Gastroesophageal sphincter (tissue), 4 donors: ENCODE results near the gene BTBD2. TPM values are rescaled to one million over a fixed set of nuclear protein-coding genes. Genes with fewer than 3 reads are reported as not detected.

Experiments used
- ATAC-seq: fragments of 150-250 bp; one replicate; pipeline ENCODE4 v1.9.1; 2016; ENCODE audit warnings: mild to moderate bottlenecking, moderate library complexity
- H3K27ac ChIP-seq, 4 donors: fragments of 200-600 bp; sonication (generic) in 3 of 4; 1 replicate in 3 of 4; 2 replicates in 1 of 4; pipeline ENCODE4 v1.5.1; 2016 to 2019
- H3K27me3 ChIP-seq: fragments of 200-600 bp; sonication (generic); one replicate; pipeline ENCODE4 v1.5.1; 2019
- H3K36me3 ChIP-seq, 2 donors: fragments of 200-600 bp; sonication (generic); one replicate each; pipeline ENCODE4 v1.5.1; 2019; ENCODE audit warnings: control low read depth in 1 of 2
- H3K4me1 ChIP-seq, 3 donors: fragments of 200-600 bp; sonication (generic); 1 replicate in 2 of 3; 2 replicates in 1 of 3; pipeline ENCODE4 v1.5.1; 2016 to 2019; ENCODE audit warnings: control low read depth in 2 of 3
- H3K4me3 ChIP-seq, 2 donors: fragments of 200-600 bp; sonication (generic); one replicate each; pipeline ENCODE4 v1.5.1; 2019; ENCODE audit warnings: mild to moderate bottlenecking in 1 of 2, moderate library complexity in 1 of 2
- H3K9me3 ChIP-seq, 3 donors: fragments of 200-600 bp; sonication (generic); one replicate each; pipeline ENCODE4 v1.5.1; 2017 to 2019; ENCODE audit warnings: control low read depth in 2 of 3
- EP300 ChIP-seq: sonication (generic); formaldehyde crosslinking; IDR thresholded peaks from one replicate; pipeline ENCODE4 v1.6.1; 2017; ENCODE audit warnings: antibody characterized with exemption, mild to moderate bottlenecking
- POLR2A ChIP-seq, 2 donors: fragments of 450-650 bp; IDR thresholded peaks; one replicate each; pipeline ENCODE4 v1.6.1; 2017; ENCODE audit warnings: antibody characterized with exemption in 2 of 2, mild to moderate bottlenecking in 2 of 2, moderate library complexity in 1 of 2
- POLR2AphosphoS5 ChIP-seq: sonication (generic); formaldehyde crosslinking; IDR thresholded peaks from one replicate; pipeline ENCODE4 v1.6.1; 2017; ENCODE audit warnings: antibody characterized with exemption
- WGBS, 2 donors: methylation state at CpG; one replicate each; pipeline ENCODE4 v1.1.5; 2018; ENCODE audit warnings: low coverage in 1 of 2; 5-methylcytosine and 5-hydroxymethylcytosine counted together
- total RNA-seq, 4 donors: library from RNA; depleted of rRNA; stranded (reverse); fragments of >200 nt; gene quantifications; one replicate each; pipeline ENCODE4 v1.1.0, GENCODE V29; 2016
- TF ChIP-seq, protein P1 (sequence below), 4 experiments: fragments of 200-600 bp in 2 of 4; fragments of 450-650 bp in 2 of 4; sonication (generic) in 1 of 4; IDR thresholded peaks; one replicate each; pipeline ENCODE4 v1.5.1; 2017 to 2019; ENCODE audit warnings: antibody characterized with exemption in 4 of 4, mild to moderate bottlenecking in 2 of 4, moderate library complexity in 2 of 4

The BTBD2 gene
- total RNA-seq, 4 donors from 2014 or later = 44.0 to 125 (median 59.9) TPM

DNA sequence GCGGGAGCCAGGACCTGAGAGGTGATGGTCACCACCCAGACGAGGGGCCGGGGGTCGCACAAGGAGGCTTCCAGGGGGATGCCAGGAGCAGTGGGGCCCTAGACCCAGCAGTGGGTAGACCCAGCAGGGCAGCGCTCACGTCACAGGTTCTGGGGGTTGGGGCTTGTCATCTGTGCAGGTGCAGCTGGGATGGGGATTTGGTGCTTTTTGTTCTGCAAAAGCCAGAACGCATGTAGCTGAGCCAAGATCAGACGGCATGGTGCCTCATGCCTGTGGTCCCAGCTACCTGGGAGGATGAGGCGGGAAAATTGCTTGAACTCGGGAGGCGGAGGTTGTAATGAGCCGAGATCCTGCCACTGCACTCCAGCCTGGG, 59.4 kb downstream of the BTBD2 start:
- Histone ChIP-seq H3K4me1 (peaks cover 0 to 37% (median 0%) of the 10 kb centered on the region in 3 donors), H3K27me3 (no peaks in the 10 kb centered on the region), H3K4me3 (no peak overlapping the region), H3K27ac (no peak overlapping the region), H3K9me3 (no peaks in the 10 kb centered on the region), H3K36me3 (peaks cover 0 to 26% of the 10 kb centered on the region in 2 donors)
- TF ChIP-seq POLR2AphosphoS5 = no peak
- no peak for TF ChIP-seq POLR2A (IDR thresholded peaks at IDR 0.05)
- TF ChIP-seq, protein P1, sequence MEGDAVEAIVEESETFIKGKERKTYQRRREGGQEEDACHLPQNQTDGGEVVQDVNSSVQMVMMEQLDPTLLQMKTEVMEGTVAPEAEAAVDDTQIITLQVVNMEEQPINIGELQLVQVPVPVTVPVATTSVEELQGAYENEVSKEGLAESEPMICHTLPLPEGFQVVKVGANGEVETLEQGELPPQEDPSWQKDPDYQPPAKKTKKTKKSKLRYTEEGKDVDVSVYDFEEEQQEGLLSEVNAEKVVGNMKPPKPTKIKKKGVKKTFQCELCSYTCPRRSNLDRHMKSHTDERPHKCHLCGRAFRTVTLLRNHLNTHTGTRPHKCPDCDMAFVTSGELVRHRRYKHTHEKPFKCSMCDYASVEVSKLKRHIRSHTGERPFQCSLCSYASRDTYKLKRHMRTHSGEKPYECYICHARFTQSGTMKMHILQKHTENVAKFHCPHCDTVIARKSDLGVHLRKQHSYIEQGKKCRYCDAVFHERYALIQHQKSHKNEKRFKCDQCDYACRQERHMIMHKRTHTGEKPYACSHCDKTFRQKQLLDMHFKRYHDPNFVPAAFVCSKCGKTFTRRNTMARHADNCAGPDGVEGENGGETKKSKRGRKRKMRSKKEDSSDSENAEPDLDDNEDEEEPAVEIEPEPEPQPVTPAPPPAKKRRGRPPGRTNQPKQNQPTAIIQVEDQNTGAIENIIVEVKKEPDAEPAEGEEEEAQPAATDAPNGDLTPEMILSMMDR (IDR thresholded peaks at IDR 0.05) = no peak
- TF ChIP-seq EP300 = no peak
- 100% methylated on average over 1 of the region's 12 CpGs; no CpG with 5 or more reads in 1 of the 2 donors for WGBS, 2 donors
- no peak for ATAC-seq

DNA sequence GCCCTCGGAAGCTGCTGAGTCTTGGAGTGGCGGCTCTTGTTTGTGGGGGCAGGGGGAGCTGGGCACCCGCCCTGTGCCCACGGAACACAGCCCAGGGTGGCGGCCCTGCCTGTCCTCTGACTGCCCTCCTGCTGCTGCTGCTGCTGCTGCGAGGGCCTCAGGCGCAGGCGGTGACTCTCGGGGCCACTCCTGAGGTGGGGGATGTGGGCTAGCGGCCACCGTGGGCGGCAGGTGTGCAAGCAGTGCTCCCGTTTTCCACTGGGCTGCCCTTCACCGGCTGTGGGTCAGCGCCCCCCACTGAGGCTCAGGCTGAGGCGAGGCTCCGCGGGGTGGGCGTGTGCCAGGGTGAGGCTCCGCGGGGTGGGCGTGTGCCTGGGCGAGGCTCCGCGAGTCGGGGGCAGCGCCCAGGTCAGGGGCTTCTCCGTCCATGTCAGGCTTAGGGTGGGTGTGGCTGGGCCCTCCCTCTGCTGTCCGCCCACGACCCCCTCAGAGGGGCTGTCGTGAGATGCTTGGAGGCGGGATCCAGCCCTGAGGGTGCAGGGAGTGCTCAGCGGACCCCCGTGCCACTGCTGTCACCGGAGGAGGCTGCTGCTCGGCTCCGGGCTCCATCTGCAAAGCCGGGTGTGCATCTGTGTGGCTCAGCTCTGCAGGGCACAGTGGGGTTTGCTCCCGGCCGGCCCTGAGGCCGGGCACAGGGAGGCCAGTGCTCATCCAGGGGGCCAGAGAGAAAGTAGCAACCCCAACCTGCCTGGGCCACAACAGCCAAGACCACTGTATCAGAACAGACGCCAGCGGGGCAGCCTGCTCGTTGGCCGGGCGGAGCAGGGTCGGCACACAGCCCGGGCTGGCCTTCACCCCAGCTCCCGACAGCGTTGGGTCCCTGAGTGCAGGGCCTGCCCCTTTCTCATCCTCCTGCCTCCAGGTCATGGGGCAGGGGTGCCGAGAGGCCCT, 60.1 kb downstream of the BTBD2 start:
- H3K9me3 ChIP-seq = no peaks in the 10 kb centered on the region
- peak; percentile 21 for ATAC-seq
- peaks cover 0 to 29% of the 10 kb centered on the region in 2 donors for H3K36me3 ChIP-seq
- WGBS, 2 donors = 75% methylated on average over 4 to 10 of the region's 51 CpGs
- no peak overlapping the region for H3K27ac ChIP-seq
- peaks cover 0 to 37% (median 0%) of the 10 kb centered on the region in 3 donors for H3K4me1 ChIP-seq
- no peak overlapping the region for H3K4me3 ChIP-seq
- H3K27me3 ChIP-seq = no peaks in the 10 kb centered on the region
- TF ChIP-seq, protein P1 (IDR thresholded peaks at IDR 0.05) = no peak
- TF ChIP-seq EP300 (no peak), POLR2A (IDR thresholded peaks at IDR 0.05) (no peak), POLR2AphosphoS5 (no peak)

GRCh38 chr19:1954532-1954933, 61.0 kb downstream of the BTBD2 start:
- H3K4me3 ChIP-seq = no peak overlapping the region

GRCh38 chr19:1953441-1954094, 61.9 kb downstream of the BTBD2 start:
- TF ChIP-seq POLR2A (IDR thresholded peaks at IDR 0.05) (no peak), POLR2AphosphoS5 (no peak), EP300 (no peak)
- TF ChIP-seq, protein P1 (IDR thresholded peaks at IDR 0.05) = no peak
- WGBS, 2 donors = 82 to 100% methylated on average over 2 to 12 of the region's 32 CpGs
- Histone ChIP-seq H3K4me3 (no peak overlapping the region), H3K36me3 (peaks cover 0 to 38% of the 10 kb centered on the region in 2 donors), H3K4me1 (peaks cover 0 to 37% (median 0%) of the 10 kb centered on the region in 3 donors), H3K27me3 (no peaks in the 10 kb centered on the region), H3K9me3 (no peaks in the 10 kb centered on the region), H3K27ac (no peak overlapping the region)
- ATAC-seq = no peak

More at GRCh38 chr19:1954532-1954933, 61.0 kb downstream of the BTBD2 start:
- 93% methylated on average over 3 of the region's 15 CpGs; no CpG with 5 or more reads in 1 of the 2 donors for WGBS, 2 donors
- peaks cover 0 to 37% of the 10 kb centered on the region in 2 donors for H3K36me3 ChIP-seq
- no peak for TF ChIP-seq POLR2A (IDR thresholded peaks at IDR 0.05)
- no peak for TF ChIP-seq POLR2AphosphoS5
- no peak for TF ChIP-seq EP300
- TF ChIP-seq, protein P1 (IDR thresholded peaks at IDR 0.05) = no peak
- no peaks in the 10 kb centered on the region for H3K9me3 ChIP-seq
- H3K4me1 ChIP-seq = peaks cover 0 to 37% (median 0%) of the 10 kb centered on the region in 3 donors
- H3K27ac ChIP-seq = no peak overlapping the region
- no peaks in the 10 kb centered on the region for H3K27me3 ChIP-seq
- ATAC-seq = no peak
